ENCODE measurements around the gene MIPOL1.
"Not testable (repeated sequence)": the region's sequence is repeated elsewhere in the genome, so short reads cannot be mapped to it uniquely, and the experiment has no call there.

The MIPOL1 gene

DNA sequence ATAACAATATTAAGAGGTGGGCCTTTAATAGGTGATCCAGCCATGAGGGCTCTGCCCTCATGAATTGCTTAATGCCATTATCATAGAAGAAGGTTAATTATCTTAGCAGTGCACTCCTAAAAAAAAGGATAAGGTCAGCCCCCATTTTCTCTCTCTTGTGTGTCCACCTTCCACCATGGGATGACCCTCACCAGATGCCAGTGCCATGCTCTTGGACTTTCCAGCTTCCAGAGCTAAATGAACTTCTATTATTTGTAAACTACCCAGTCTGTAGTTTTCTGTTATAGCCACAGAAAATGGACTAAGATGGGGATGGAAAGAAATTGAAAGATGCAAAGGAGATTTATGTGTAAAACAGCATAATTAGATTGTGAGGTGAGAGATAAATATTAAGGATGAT lies 271.9 kb downstream of the MIPOL1 start:
- no peak for DNase-seq

DNA sequence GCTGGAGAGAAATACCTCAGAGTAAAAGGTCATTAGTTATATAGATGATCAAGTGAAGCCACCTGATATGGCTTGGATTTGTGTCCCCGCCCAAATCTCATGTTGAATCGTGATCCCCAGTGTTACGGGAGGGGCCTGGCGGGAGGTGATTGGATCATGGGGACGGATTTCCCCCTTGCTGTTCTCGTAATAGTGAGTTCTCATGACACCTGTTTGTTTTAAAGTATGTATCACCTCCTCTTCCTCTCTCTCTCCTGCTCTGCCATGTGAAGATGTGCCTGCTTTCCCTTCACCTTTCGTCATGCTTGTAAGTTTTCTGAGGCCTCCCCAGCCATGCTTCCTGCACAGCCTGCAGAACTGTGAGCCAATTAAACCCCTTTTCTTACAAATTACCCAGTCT lies 272.5 kb downstream of the MIPOL1 start:
- DNase-seq = no peak

DNA sequence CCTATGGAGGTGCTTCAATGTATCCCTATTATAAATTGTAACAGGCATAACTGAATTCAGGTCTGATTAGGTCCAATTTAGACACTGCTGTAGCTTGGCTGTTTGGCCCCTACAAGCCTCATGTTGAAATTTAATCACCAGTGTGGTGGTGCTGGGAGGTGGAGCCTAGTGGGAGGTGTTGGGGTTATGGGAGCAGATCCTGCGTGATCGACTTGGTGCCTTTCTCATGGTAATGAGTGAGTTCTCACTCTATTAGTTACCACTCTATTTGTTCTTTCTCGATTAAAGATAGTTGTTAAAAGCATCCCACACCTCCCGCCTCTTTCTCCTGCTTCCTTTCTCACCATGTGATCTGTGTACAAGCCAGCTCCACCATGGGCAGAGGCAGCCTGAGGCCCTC lies 275.2 kb downstream of the MIPOL1 start:
- no peak for DNase-seq

DNA sequence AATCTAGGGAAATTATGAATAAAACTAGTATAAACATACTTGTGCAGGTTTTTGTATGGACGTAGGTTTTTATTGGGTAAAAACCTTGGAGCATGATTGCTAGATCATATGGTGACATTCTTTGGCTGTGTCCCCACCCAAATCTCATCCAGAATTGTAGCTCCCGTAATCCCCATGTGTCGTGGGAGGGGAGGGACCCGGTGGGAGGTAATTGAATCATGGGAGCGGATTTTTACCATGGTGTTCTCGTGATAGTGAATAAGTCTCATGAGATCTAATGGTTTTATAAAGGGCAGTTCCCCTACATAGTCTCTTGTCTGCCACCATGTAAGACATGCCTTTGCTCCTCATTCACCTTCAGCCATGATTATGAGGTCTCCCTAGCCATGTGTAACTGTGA lies 276.5 kb downstream of the MIPOL1 start:
- DNase-seq = no peak

DNA sequence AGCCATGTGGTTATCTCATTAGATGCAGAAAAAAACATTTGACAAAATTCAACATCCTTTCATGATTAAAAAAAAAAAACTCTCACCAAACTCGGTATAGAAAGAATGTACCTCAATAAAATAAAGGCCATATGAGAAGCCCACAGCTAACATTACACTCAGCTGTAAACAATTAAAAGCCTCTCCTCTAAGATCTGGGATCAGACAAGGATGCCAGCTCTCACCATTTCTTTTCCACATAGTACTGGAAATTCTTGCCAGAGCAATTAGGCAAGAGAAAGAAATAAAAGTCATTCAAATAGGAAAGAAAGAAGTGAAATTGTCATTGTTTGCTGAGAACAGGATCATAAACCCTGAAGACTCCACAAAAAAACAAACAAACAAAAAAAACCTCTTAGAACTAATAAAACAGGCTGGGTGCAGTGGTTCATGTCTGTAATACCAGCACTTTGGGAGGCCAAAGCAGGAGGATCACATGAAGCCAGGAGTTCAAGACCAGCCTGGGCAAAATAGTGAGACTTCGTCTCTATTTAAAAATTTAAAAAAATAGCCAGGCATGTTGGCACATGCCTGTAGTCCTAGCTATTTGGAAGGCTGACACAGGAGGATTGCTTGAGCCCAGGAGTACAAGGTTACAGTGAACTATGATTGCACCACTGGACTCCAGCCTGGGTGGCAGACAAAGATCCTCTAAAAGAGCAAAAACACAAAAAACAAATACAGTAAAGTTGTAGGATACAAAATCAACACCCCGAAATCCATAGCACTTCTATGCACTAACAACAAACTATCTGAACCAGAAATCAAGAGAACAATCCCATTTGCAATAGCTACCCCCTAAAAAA lies 282.9 kb downstream of the MIPOL1 start:
- no peak for DNase-seq

DNA sequence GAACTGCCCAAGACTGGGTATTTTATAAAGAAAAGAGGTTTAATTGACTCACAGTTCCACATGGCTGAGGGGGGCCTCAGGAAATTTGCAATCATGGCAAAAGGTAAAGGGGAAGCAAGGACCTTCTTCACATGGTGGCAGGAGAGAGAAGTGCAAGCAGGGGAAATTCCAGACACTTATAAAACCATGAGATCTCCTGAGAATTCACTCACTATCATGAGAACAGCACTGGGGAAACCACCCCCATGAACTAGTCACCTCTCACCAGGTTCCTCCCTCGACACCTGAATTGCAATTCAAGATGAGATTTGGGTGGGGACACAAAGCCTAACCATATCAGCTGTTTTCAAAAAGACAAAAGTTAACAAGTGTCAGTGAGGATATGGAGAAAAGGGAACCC lies 284.7 kb downstream of the MIPOL1 start:
- no peak for DNase-seq

DNA sequence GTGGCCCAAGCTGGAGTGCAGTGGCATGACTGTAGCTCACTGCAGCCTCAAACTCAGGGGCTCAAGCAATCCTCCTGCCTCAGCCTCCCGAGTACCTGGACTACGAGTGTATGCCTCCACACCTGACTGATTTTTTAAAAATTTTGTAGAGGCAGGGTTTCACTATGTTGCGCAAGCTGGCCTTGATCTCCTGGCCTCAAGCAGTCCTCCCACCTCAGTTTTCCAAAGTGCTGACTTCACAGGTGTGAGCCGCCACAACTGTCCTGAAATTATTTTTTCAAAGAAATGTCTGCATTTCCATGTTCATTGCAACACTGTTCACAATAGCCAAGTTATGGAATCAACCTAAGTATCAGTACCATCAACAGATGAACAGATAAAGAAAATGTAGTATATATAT lies 285.9 kb downstream of the MIPOL1 start:
- DNase-seq = no peak

DNA sequence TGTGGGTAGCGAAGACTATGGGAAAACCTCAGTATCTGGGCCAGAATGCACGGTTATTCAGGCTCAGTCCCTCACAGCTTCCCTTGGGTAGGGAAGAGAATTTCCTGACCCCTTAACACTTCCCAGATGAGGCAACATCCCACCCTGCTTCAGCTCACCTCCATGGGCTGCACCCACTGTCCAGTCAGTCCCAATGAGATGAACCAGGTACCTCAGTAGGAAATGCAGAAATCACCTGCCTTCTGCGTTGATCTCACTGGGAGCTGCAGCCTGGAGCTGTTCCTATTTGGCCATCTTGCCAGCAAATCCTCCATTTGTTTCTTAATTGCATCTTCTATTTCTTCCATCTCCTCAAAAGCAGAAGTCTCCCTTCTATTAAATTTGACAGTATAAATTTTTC lies 292.9 kb downstream of the MIPOL1 start:
- no peak for DNase-seq

DNA sequence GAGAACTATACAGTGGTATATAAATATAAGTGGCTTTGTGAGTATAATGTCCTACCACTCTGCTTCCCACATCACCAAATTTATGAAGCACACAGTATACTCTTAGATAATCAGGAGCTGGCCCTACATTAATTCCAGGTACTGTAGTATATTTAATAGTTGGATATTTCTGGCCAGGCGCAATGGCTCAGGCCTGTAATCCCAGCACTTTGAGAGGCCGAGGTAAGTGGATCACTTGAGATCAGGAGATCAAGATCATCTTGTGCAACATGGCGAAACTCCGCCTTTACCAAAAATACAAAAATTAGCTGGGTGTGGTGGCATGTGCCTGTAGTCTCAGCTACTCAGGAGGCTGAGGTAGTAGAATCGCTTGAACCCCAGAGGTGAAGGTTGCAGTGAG lies 293.3 kb downstream of the MIPOL1 start:
- no peak for DNase-seq

DNA sequence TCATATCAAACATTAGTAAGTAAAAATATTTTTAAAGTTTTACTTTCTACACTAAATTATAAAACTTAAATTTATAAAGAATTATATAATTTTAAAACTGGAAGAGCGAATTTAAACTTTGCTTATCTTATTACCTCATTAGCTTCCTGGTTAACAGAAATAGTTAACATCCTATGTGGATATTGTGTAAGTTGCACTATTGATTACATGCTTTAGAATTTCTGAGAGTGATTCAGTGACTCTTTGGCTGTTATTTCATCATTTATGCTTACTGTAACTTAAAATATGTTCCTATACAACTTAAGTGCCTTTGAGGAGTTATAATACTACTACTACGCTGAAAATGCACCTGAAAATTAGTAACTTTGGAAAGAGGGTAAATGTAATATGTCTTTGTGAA lies 295.9 kb downstream of the MIPOL1 start:
- no peak for DNase-seq

DNA sequence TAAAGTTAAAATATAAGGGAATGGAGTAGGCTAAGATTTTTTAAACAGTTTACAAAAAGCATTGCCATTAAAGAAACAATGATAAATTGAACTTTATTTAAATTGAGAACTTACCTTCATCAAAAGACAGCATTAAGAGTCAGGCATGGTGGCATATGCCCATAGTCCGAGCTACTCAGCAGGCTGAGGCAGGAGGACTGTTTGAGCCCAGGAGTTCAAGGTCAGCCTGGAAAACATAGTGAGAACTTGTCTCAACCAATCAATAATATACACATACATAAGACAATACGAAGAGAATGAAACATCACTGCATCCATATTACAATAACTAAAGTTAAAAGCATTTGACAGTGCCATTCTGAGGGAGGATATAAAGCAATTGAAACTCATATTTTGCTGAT lies 299.7 kb downstream of the MIPOL1 start:
- DNase-seq = no peak

DNA sequence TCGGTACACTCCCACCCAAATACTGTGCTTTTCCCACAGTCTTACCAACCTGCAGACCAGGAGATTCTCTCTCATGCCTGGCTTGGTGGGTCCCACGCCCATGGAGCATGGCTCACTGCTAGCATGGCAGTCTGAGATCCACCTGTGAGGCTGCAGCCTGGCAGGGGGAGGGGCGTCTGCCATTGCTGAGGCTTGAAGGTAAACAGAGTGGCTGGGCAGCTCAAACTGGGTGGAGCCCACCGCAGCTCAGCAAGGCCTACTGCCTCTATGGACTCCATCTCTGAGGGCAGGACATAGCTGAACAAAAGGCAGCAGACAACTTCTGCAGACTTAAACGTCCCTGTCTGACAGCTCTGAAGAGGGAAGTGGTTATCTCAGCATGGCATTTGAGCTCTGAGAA lies 304.1 kb downstream of the MIPOL1 start:
- DNase-seq = no peak

DNA sequence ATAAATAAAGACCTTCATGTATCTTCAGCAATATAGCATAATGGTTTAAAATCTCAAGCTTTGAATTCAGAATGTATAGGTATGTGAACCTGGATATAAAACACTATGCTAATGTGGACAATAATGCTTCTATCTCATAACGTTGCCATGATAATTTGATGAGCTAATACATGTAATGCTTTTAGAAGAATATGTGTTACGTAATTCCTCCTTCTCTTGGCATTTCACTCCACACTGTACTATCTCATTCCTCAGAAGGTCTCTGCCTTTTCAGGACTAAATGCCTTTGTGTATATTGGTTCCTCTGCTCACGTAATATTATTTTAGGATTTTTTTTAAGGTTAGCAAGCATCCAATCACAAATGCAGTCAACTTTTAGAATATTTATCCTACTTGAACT lies 310.8 kb downstream of the MIPOL1 start:
- no peak for DNase-seq

DNA sequence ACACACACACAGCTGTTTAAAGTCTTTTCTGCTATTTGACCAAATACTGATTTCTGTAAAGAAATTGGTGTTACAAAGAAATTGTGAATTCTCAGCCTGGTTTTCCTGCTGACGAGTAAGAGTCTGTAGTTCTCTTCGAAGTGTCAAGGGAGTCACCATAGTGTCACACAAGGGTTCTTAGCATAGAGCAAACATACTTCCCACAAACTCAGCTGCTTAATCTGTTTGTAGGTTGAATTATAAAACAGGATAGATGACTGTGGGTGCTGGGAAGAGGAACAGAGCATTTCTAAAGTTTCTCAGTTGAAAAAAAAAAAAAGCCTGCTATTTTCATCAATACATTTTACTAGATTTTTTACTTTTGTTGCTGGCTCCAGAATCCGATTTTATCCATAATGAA lies 314.4 kb downstream of the MIPOL1 start:
- DNase-seq = no peak

DNA sequence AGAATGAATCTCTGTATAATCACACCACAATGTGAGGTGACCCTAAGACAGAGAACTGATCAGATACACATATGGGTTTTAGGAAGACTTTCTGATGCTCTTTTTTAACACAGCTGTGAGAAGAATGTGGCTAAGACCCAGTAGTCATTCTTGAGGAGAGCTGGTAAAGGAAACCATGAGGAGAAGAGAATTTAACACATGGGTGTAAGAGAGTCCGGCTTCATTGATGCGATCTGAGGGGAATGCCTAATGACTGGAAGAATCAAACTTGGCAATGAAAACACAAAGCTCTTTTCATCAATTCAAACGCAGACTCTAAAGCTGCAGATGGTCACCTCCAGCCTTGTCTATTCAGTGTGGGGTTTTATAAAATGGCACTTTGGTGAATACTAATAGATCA lies 318.0 kb downstream of the MIPOL1 start:
- DNase-seq = no peak

DNA sequence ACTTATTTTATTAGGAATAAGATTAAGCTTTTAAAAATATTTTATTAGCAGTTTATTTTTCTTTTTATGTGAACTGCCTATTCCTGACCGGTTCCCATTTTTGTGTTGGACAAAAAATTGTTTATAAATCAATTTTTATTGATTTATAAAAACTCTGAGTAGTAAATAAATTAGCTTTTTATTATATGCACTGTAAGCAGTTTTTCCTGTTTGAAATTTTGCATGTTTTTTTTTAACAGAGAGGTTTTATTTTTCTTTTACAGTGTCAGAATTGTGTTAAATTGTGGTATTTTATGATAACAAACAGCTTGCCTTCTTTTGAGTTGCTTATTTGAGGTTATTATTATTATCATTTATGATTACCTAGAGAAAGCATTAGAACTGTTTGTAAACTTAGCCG lies 329.3 kb downstream of the MIPOL1 start:
- no peak for DNase-seq

DNA sequence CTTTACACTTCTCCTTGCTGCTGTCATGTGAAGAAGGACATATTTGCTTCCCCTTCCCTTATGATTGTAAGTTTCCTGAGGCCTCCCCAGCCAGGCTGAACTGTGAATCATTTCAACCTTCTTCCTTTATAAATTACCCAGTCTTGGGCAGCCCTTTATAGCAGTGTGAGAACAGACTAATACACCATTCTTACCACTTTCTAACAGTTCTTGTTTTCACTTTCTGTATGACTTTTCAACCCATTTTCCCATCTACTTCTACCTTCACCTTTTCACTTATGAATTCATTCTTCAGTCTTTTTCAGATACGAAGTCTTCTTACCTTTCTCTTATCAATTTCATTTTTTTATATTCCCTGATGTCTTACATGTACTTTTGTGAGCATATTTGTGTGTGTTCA lies 342.3 kb downstream of the MIPOL1 start:
- no peak for DNase-seq

DNA sequence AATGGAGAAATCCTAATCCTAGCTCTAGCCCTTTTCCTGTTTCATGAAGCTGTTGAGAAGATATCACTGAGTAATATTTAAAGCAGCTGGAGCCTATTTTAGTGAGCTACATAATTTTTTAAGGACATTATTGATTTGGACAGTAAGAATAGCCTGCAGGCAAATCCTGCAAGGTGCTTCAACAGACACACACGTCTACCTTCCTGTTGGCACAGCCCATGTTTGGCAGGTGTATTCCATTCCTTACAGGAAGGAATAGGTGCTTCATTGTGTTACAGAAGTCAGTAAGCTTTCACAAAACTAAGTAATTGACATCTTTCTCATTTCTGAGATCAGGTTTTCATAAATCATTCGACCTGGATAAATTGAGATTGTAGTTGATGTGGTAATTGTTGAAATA lies 346.7 kb downstream of the MIPOL1 start:
- DNase-seq = no peak

DNA sequence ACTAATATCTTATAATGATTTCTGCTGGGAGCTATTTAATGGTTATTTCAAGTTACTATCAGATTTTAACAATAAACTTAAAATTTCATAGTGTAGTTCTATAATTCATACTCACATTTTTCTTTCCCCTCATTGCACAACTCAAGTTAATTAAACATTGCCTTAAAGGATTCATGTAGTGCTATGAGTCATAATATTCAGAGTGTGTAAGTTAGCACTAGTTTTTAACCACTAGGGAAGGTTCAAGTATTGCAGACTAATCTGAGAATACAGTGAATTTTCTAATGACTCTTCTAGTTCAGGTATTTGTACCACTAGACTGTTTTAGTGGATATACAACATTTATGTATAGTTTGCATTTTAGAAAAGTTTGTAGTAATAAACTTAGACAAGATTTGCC lies 347.4 kb downstream of the MIPOL1 start:
- no peak for DNase-seq

DNA sequence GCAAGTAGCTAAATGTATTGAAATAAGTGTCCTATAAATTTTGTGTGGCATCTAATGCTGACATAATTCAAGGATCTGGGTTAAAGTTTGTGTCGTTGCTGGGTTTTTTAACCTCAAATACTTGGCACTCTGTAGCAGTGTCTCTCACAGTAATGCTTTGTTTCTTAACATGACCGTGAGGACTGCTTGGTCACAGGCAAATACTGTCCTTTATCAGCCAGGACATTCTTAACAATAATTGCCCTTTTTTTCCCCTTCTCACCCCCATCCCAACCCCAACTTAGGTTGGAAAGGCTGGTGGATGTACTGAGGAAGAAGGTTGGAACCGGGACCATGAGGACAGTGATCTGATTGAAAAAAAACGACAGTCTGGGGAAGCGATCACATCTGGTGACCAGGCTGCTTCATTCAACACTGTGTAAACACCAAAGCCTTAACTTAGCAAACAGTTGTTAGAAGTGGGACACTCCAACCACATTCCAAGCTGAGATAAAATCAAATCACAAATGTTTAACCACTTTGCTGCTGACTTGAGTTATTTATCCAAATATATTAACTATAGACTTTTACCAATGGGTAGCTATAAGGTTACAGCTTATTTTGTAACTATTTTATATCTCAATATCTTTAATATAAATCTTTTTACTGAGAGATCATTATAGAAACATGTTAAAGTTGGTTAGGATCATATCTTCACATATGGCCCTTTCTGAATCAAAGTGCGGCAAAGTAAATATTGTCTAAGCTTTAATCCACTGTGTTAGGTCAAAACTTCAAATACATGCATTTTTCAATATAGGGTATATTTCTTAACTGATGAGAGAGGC lies 349.1 kb downstream of the MIPOL1 start:
- DNase-seq = no peak

DNA sequence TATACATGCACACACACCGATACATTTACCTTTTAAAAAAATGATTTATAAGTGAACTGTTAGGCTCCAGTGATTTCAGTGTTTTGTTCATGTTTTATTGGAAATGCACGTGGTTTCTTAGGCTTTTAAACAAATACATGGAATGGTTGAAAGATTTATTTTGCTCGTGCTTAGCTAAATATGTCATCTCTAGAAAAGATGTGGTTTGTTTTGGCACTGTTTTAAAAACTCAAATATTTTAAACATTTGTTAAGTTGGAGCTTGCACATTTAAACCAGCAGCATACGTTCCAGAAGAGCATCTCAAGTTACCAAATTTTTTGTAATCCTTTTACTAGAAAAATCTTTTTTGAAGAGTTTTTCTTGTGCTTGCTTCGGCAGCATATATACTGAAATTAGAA lies 352.8 kb downstream of the MIPOL1 start:
- DNase-seq = no peak

DNA sequence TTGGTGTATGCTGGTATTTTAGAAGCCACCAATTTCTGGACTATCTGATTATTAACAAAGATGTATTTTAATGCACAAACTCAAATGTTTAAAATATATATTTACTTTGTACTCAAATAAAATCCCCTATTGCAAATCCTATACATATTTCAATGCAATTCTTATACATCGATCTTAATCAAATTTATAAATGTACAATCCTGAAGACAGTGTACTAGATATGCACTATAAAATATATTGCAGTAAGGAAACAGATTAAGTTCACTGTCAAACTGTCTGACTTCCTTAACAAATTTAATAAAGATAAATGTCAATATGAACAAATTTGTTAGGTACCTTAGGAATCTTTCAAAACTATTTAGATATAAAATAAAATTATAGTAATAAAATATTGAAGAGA lies 353.4 kb downstream of the MIPOL1 start:
- DNase-seq = no peak

DNA sequence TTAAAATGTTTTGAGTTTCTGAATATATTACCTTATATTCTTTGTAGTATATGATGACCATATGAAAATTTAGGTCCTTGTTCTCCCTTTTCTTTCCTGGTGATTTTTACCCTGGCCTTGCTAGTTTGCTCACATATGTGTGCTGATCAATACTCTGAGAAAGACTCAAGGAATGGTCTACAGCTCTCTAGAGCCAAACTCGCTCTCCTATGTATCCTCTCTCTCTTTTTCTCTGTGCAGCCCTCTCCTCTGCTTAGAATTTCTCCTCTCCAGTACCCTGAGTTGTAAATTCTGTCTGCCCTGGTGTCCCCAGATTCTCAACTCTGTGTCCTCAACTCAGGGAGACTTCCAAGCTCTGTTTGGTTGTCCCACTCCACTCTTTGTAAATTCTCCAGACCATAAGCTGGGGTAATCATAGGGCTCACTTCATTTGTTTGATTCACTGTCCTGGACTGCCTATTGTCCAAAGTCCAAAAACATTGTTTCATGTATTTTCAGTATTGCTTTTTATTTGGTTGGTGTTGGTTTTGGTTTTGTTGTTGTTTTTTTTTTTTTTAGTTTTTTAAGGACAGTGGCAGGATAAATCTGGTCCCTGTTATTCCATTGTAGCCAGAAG lies 356.3 kb downstream of the MIPOL1 start:
- no peak for DNase-seq

DNA sequence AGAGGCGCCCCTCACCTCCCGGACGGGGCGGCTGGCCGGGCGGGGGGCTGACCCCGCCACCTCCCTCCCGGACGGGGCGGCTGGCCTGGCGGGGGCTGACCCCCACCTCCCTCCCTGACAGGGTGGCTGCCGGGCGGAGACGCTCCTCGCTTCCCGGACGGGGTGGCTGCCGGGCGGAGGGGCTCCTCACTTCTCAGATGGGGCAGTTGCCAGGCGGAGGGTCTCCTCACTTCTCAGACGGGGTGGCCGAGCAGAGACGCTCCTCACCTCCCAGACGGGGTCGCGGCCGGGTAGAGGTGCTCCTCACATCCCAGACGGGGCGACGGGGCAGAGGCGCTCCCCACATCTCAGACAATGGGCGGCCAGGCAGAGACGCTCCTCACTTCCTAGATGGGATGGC lies 357.9 kb downstream of the MIPOL1 start:
- not testable (repeated sequence) for DNase-seq
